ENCODE measurements around the gene SOCS3. TPM values are rescaled to one million over a fixed set of nuclear protein-coding genes. Genes with fewer than 3 reads are reported as not detected.

SOCS3 gene
- total RNA-seq, 1 donor from 2014 or later, result 13.4 TPM

DNA sequence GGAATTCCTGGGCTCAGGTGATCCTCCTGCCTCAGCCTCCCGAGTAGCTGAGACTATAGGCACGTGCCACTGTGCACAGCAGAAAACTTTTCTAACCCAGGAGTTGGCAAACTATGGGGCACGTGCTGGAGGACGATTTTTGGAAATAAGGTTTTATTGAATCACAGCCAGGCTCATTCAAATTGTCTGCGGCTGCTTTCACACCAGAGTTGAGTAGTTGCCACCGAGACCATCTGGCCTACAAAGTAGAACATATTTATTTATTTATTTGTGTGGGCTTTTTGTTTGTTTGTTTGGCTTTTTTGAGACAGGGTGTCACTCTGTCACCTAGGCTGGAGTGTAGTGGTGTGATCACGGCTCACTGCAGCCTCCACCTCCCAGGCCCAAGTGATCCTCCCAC is 11.2 kb upstream of the SOCS3 start:
- no peak for TF ChIP-seq CTCF (IDR thresholded peaks at IDR 0.05; ENCODE audit: insufficient read depth, low read depth, low read length)
- no peak for TF ChIP-seq EZH2 (IDR thresholded peaks at IDR 0.05; ENCODE audit: insufficient read depth, low read length)
- H3K27me3 Mint-ChIP-seq (ENCODE audit: low read depth, unreplicated experiment), result no peaks in the 10 kb centered on the region
- Histone ChIP-seq H3K4me1 (ENCODE audit: insufficient read depth, low read length) (peaks cover 24% of the 10 kb centered on the region), H3K9me3 (ENCODE audit: insufficient read depth, low read depth, low read length) (no peaks in the 10 kb centered on the region), H3K27me3 (ENCODE audit: insufficient read depth, low read length) (no peaks in the 10 kb centered on the region), H4K20me1 (ENCODE audit: insufficient read depth, low read length) (no peaks in the 10 kb centered on the region), H3K79me2 (ENCODE audit: insufficient read depth, low read length) (no peaks in the 10 kb centered on the region), H3K9ac (ENCODE audit: low read length) (no peak overlapping the region), H3K4me2 (ENCODE audit: low read length) (no peak overlapping the region), H3K36me3 (ENCODE audit: insufficient read depth, low read length) (no peaks in the 10 kb centered on the region), H3K4me3 (ENCODE audit: insufficient read depth, low read depth, low read length) (no peak overlapping the region), H2AFZ (ENCODE audit: low read depth, low read length) (no peak overlapping the region), H3K27ac (ENCODE audit: low read depth, low read length) (no peak overlapping the region)
- no peak for FAIRE-seq
- no peaks in the 10 kb centered on the region for H3K9me3 Mint-ChIP-seq (ENCODE audit: unreplicated experiment)
- no peaks in the 10 kb centered on the region for H3K36me3 Mint-ChIP-seq (ENCODE audit: low read depth, unreplicated experiment)
- no peak overlapping the region for H3K4me3 Mint-ChIP-seq (ENCODE audit: unreplicated experiment)
- no peak overlapping the region for H3K27ac Mint-ChIP-seq (ENCODE audit: unreplicated experiment)
- no peak for DNase-seq (ENCODE audit: low read depth)
- H3K4me1 Mint-ChIP-seq (ENCODE audit: low read depth, unreplicated experiment), result peaks cover 34% of the 10 kb centered on the region

DNA sequence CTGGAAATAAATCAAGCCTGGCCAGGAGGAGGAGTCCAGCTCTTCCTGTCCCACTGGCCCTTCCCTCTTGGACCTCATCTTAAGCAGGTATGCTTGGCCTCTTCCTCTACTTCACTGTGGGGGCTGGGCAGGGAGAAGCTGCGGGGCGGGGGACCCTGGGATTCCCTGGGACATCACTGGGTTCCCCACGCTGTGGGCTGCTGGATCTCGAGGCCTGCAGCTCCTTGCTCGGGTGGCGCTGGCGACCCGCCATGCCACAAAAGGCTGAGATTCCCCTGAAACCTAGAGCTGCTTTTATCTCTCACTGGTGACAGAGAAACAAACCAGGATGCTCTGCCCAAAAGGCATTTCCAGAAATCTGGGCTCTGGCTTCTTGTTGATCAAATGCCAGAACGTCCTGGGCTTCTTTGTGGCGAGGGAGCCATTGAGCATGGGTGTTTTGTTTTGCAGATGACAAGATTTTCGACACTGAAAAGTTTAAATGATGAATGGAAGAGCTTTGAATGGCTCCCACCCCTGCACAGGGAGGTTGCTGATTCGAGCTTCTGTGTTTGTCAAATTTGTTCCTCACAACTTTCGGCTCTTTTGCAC is 10.0 kb upstream of the SOCS3 start:
- Histone ChIP-seq H2AFZ (ENCODE audit: low read depth, low read length) (no peak overlapping the region), H3K27ac (ENCODE audit: low read depth, low read length) (no peak overlapping the region), H3K36me3 (ENCODE audit: insufficient read depth, low read length) (no peaks in the 10 kb centered on the region), H3K9ac (ENCODE audit: low read length) (no peak overlapping the region), H3K4me2 (ENCODE audit: low read length) (no peak overlapping the region), H3K4me1 (ENCODE audit: insufficient read depth, low read length) (peaks cover 25% of the 10 kb centered on the region), H4K20me1 (ENCODE audit: insufficient read depth, low read length) (no peaks in the 10 kb centered on the region), H3K27me3 (ENCODE audit: insufficient read depth, low read length) (no peaks in the 10 kb centered on the region), H3K79me2 (ENCODE audit: insufficient read depth, low read length) (no peaks in the 10 kb centered on the region), H3K9me3 (ENCODE audit: insufficient read depth, low read depth, low read length) (no peaks in the 10 kb centered on the region), H3K4me3 (ENCODE audit: insufficient read depth, low read depth, low read length) (no peak overlapping the region)
- no peak for DNase-seq (ENCODE audit: low read depth)
- Mint-ChIP-seq H3K4me3 (ENCODE audit: unreplicated experiment) (no peak overlapping the region), H3K4me1 (ENCODE audit: low read depth, unreplicated experiment) (peaks cover 28% of the 10 kb centered on the region), H3K9me3 (ENCODE audit: unreplicated experiment) (no peaks in the 10 kb centered on the region), H3K27me3 (ENCODE audit: low read depth, unreplicated experiment) (no peaks in the 10 kb centered on the region), H3K36me3 (ENCODE audit: low read depth, unreplicated experiment) (no peaks in the 10 kb centered on the region), H3K27ac (ENCODE audit: unreplicated experiment) (no peak overlapping the region)
- FAIRE-seq, result no peak
- TF ChIP-seq EZH2 (IDR thresholded peaks at IDR 0.05; ENCODE audit: insufficient read depth, low read length) (no peak), CTCF (IDR thresholded peaks at IDR 0.05; ENCODE audit: insufficient read depth, low read depth, low read length) (no peak)

DNA sequence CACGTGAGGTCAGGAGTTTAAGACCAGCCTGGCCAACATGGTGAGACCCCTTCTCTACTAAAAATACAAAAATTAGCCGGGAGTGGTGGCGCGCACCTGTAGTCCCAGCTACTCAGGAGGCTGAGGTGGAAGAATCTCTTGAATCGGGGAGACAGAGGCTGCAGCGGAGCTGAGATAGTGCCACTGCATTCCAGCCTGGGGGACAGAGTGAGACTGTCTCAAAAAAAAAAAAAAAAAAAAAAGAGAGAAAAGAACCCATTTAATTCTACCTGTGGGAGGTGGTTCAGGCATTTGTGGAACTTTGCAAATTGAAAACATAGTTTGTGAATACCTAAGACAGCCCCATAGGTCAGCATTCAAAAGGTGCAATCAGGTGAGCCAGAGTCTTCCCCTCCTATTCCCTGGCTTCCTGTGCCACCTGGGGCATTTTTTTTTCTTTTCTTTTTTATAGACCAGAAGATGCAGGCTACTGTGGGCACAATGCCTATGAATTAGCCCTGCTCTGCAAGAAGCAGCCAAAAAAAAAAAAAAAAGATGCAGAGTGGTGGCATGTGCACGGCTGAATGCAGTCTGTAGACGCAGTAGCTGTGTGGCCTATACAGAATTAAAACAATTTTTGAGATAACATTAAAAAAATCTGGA is 9.1 kb upstream of the SOCS3 start:
- TF ChIP-seq EZH2 (IDR thresholded peaks at IDR 0.05; ENCODE audit: insufficient read depth, low read length) (no peak), CTCF (IDR thresholded peaks at IDR 0.05; ENCODE audit: insufficient read depth, low read depth, low read length) (no peak)
- H3K4me1 Mint-ChIP-seq (ENCODE audit: low read depth, unreplicated experiment), result peaks cover 24% of the 10 kb centered on the region
- H4K20me1 ChIP-seq (ENCODE audit: insufficient read depth, low read length), result no peaks in the 10 kb centered on the region
- no peaks in the 10 kb centered on the region for H3K27me3 Mint-ChIP-seq (ENCODE audit: low read depth, unreplicated experiment)
- no peaks in the 10 kb centered on the region for H3K79me2 ChIP-seq (ENCODE audit: insufficient read depth, low read length)
- no peaks in the 10 kb centered on the region for H3K36me3 ChIP-seq (ENCODE audit: insufficient read depth, low read length)
- no peak overlapping the region for H3K27ac Mint-ChIP-seq (ENCODE audit: unreplicated experiment)
- DNase-seq (ENCODE audit: low read depth) (no peak), FAIRE-seq (no peak)
- H3K4me1 ChIP-seq (ENCODE audit: insufficient read depth, low read length), result peaks cover 22% of the 10 kb centered on the region
- H3K36me3 Mint-ChIP-seq (ENCODE audit: low read depth, unreplicated experiment), result no peaks in the 10 kb centered on the region
- no peak overlapping the region for H2AFZ ChIP-seq (ENCODE audit: low read depth, low read length)
- no peaks in the 10 kb centered on the region for H3K9me3 Mint-ChIP-seq (ENCODE audit: unreplicated experiment)
- H3K27me3 ChIP-seq (ENCODE audit: insufficient read depth, low read length), result no peaks in the 10 kb centered on the region
- no peak overlapping the region for H3K4me3 Mint-ChIP-seq (ENCODE audit: unreplicated experiment)
- no peak overlapping the region for H3K4me2 ChIP-seq (ENCODE audit: low read length)
- H3K4me3 ChIP-seq (ENCODE audit: insufficient read depth, low read depth, low read length), result no peak overlapping the region
- no peaks in the 10 kb centered on the region for H3K9me3 ChIP-seq (ENCODE audit: insufficient read depth, low read depth, low read length)
- H3K27ac ChIP-seq (ENCODE audit: low read depth, low read length), result no peak overlapping the region
- no peak overlapping the region for H3K9ac ChIP-seq (ENCODE audit: low read length)

Measured in astrocyte (in vitro differentiated cells and primary cell).